Left lung (tissue), 14 donors: ENCODE data around the gene PRRG4. TPM values are rescaled to one million over a fixed set of nuclear protein-coding genes. Genes with fewer than 3 reads are reported as not detected.
"Not testable (repeated sequence)": the region's sequence is repeated elsewhere in the genome, so short reads cannot be mapped to it uniquely, and the experiment has no call there.

Experiments used
- ATAC-seq: fragments of 200-7000 bp; cut with Tn5 transposase; one replicate; pipeline ENCODE4 v1.9.1; 2020; ENCODE audit warnings: moderate library complexity
- DNase-seq, 4 donors: peaks; one replicate each; pipeline ENCODE4 v3.0.0-alpha.2; 2013 to 2020
- H3K27ac ChIP-seq, 2 donors: fragments of 200-600 bp; sonication (generic) in 1 of 2; one replicate each; pipeline versions ENCODE4 v1.5.0 to v1.8.0; 2020 to 2021
- H3K27me3 ChIP-seq, 2 donors: fragments of 200-600 bp; sonication (generic) in 1 of 2; one replicate each; pipeline versions ENCODE4 v1.5.0 to v1.8.0; 2020 to 2021
- H3K36me3 ChIP-seq, 2 donors: fragments of 200-600 bp; sonication (generic) in 1 of 2; one replicate each; pipeline versions ENCODE4 v1.5.0 to v1.8.0; 2020 to 2021
- H3K4me1 ChIP-seq, 2 donors: fragments of 200-600 bp; one replicate each; pipeline ENCODE4 v1.8.0; 2021
- H3K4me3 ChIP-seq, 2 donors: fragments of 200-600 bp; sonication (generic) in 1 of 2; one replicate each; pipeline versions ENCODE4 v1.5.0 to v1.8.0; 2020 to 2021; ENCODE audit warnings: mild to moderate bottlenecking in 1 of 2
- H3K9me3 ChIP-seq, 2 donors: fragments of 200-600 bp; sonication (generic) in 1 of 2; one replicate each; pipeline versions ENCODE4 v1.5.0 to v1.8.0; 2020 to 2021
- intact Hi-C, 2 donors: fragments of 100-400 bp; cut with DNase I; formaldehyde crosslinking; loops; one replicate each; pipeline versions ENCODE4 v1.11.2 to v1.14.2; 2022
- long read RNA-seq, 12 donors: library from polyadenylated mRNA in 2 of 12; unstranded in 2 of 12; transcript quantifications; one replicate each; pipeline ENCODE4 v2.0.0 and lab custom pipeline, GENCODE V29; 2019 to 2026
- polyA plus RNA-seq, 6 donors: library from polyadenylated mRNA; unstranded; fragments of 120-200 nt; gene quantifications; one replicate each; pipeline ENCODE4 v1.2.1, GENCODE V29; 2013; ENCODE audit not compliant: insufficient read length in 6 of 6
- total RNA-seq, 2 donors: library from RNA; stranded (reverse); fragmentation: NEBNext Ultra II Directional; extraction: Animal tissue kit (Norgen Biotek cat#: 25700); gene quantifications; one replicate each; pipeline ENCODE4 v1.2.1, GENCODE V29; 2021
- TF ChIP-seq, protein P1 (sequence below), 2 donors: fragments of 200-600 bp; sonication (generic) in 1 of 2; IDR thresholded peaks; one replicate each; pipeline versions ENCODE4 v1.5.0 to v1.8.0; 2021; ENCODE audit warnings: antibody characterized with exemption in 2 of 2
- donor health status: DM: no; HTN: yes; CAD: no.
- donor health status: DM: no; HTN: no; CAD: no.

Gene PRRG4
- total RNA-seq, result 10 to 100 TPM; 12.6 to 14.2 TPM
- polyA plus RNA-seq, result 1 to 10 TPM; 1.3 to 2.6 (median 2.3) TPM
- long read RNA-seq, donor 1, result 0 reads
- long read RNA-seq, donor 2, result 0 reads
- long read RNA-seq, donor 3, result 0 reads
- long read RNA-seq, donor 4, full-length matches to known transcripts, result 34 of 38 reads
- long read RNA-seq, donor 4, partial matches to known transcripts, result 0 of 38 reads
- long read RNA-seq, donor 4, other reads (novel, unspliced or antisense), result 4 of 38 reads
- long read RNA-seq, donor 5, result 0 reads
- long read RNA-seq, donor 6, result 0 reads
- long read RNA-seq, donor 7, result 0 reads
- long read RNA-seq, donor 8, result 0 reads
- long read RNA-seq, donor 9, result 0 reads
- long read RNA-seq, donor 10, full-length matches to known transcripts, result 26 of 35 reads
- long read RNA-seq, donor 10, partial matches to known transcripts, result 0 of 35 reads
- long read RNA-seq, donor 10, other reads (novel, unspliced or antisense), result 9 of 35 reads
- long read RNA-seq, donor 11, result 0 reads
- long read RNA-seq, donor 12, result 0 reads

DNA sequence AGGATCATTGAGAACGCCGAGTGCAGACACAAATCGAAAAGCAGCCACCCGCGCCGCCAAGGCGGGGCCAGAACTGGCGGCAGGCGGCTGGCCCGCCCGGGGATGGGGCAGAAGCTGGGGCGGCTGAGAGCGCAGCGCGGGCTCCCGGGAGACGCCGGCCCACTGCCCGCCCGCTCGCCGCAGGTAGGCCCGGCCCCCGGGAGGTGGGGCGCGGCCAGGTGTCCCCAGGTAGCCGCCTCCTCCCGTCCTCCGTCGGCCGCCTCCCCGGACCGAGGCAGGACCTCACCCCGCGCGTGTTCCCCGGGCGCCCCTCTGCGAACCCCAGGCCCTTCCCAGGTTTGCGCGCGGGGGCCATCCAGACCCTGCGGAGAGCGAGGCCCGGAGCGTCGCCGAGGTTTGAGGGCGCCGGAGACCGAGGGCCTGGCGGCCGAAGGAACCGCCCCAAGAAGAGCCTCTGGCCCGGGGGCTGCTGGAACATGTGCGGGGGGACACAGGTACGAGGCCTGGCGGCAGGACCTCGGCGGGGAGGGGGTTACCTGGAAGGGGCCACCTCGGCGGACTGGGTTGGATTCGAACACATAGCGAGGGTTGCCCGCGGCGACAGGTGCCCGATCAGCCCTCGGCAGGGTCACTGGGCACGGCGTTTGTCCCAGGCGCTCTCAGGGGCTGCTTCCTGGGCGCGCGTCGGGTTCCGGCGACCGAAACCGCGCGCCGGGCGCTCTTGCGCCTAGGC, at the start of gene PRRG4:
Gene PRRG4, plus strand, starts transcription at position 248 of the 733 bp plus-strand sequence. CDS start 603 bp downstream, outside the sequence.
- DNase-seq, result peak; percentile 30 to 96 (median 74)
- H3K27ac ChIP-seq, result peak within 1 kb of the TSS; percentile 80 to 90
- ATAC-seq, result peak; percentile 99
- peaks cover 0 to 22% of the 10 kb centered on the region in 2 donors for H3K4me1 ChIP-seq
- no peaks in the 10 kb centered on the region for H3K9me3 ChIP-seq
- TF ChIP-seq, protein P1, sequence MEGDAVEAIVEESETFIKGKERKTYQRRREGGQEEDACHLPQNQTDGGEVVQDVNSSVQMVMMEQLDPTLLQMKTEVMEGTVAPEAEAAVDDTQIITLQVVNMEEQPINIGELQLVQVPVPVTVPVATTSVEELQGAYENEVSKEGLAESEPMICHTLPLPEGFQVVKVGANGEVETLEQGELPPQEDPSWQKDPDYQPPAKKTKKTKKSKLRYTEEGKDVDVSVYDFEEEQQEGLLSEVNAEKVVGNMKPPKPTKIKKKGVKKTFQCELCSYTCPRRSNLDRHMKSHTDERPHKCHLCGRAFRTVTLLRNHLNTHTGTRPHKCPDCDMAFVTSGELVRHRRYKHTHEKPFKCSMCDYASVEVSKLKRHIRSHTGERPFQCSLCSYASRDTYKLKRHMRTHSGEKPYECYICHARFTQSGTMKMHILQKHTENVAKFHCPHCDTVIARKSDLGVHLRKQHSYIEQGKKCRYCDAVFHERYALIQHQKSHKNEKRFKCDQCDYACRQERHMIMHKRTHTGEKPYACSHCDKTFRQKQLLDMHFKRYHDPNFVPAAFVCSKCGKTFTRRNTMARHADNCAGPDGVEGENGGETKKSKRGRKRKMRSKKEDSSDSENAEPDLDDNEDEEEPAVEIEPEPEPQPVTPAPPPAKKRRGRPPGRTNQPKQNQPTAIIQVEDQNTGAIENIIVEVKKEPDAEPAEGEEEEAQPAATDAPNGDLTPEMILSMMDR (IDR thresholded peaks at IDR 0.05), result no peak
- intact Hi-C loops, result no loop called here
- H3K27me3 ChIP-seq, result peaks cover 0 to 3% of the 10 kb centered on the region in 2 donors
- H3K36me3 ChIP-seq, result peaks cover 0 to 5% of the 10 kb centered on the region in 2 donors
- H3K4me3 ChIP-seq, result peak within 1 kb of the TSS; percentile 72 to 93

DNA sequence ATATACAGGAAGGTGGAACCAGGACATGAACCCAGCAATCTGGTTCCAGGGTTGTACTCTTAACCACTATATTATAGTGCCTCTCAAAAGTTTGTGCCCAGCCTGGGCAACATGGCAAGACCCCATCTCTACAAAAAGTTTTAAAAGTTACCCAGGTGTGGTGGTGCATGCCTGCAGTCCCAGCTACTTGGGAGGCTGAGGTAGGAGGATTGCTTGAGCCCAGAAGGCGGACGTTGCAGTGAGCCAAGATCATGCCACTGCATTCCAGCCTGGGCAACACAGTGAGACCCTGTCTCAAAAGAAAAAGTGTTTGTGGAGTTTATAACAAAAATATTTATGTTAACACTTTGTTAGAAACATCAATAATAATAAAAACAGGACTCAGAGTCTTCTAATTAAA, 48.9 kb upstream of the PRRG4 start:
- intact Hi-C loops, result loop anchor here in 1 of 2 donors (10.0 kb wide), 1 partner anchor 466 kb away; no protein-coding TSS in a partner anchor
- not testable (repeated sequence) for ATAC-seq

DNA sequence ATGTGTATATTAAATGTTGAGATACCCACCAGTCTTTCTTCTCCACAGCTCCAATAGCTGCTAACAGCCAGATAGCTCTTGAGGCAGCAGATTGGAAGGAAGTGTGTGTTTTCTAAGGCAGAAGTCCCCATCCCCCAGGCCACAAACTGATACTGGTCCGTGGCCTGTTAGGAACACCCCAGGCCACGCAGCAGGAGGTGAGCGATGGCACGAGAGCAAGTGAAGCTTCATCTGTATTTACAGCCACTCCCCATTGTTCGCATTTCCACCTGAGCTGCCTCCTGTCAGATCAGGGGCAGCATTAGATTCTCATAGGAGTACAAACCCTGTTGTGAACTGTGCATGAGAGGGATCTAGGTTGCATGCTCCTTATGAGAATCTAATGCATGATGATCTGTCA, 48.0 kb upstream of the PRRG4 start:
- ATAC-seq (no peak), DNase-seq (no peak)
- Histone ChIP-seq H3K4me3 (no peak overlapping the region), H3K27ac (no peak overlapping the region), H3K27me3 (no peaks in the 10 kb centered on the region), H3K4me1 (no peaks in the 10 kb centered on the region), H3K9me3 (no peaks in the 10 kb centered on the region), H3K36me3 (no peaks in the 10 kb centered on the region)
- TF ChIP-seq, protein P1 (IDR thresholded peaks at IDR 0.05), result no peak
- intact Hi-C loops, result loop anchor here in 1 of 2 donors (10.0 kb wide), 1 partner anchor 467 kb away; no protein-coding TSS in a partner anchor

More for the DNA sequence above, 48.9 kb upstream of the PRRG4 start:
- H3K9me3 ChIP-seq, H3K4me1 ChIP-seq, H3K36me3 ChIP-seq, DNase-seq, H3K4me3 ChIP-seq, H3K27ac ChIP-seq, H3K27me3 ChIP-seq: not testable (repeated sequence)

DNA sequence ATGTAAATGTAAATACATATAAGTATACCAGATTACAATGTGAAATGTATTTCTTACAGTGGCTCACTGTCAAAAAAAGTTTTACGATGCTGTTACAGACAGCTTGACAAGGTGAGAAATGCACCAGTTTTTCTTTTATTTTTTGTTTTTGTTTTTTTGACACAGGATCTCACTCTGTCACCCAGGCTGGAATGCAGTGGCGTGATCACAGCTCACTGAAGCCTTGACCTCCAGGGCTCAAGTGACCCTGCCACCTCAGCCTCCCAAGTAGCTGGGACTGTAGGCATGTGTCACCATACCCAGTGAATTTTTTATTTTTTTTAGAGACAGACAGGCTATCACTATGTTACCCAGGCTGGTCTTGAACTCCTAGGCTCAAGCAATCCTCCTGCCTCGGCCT, 44.5 kb upstream of the PRRG4 start:
- no peak overlapping the region for H3K4me3 ChIP-seq
- no peaks in the 10 kb centered on the region for H3K36me3 ChIP-seq
- H3K27me3 ChIP-seq, result no peaks in the 10 kb centered on the region
- DNase-seq (no peak), ATAC-seq (no peak)
- no peak overlapping the region for H3K27ac ChIP-seq
- TF ChIP-seq, protein P1 (IDR thresholded peaks at IDR 0.05), result no peak
- no peaks in the 10 kb centered on the region for H3K4me1 ChIP-seq
- intact Hi-C loops, result loop anchor here in 1 of 2 donors (10.0 kb wide), 1 partner anchor 470 kb away; no protein-coding TSS in a partner anchor
- no peaks in the 10 kb centered on the region for H3K9me3 ChIP-seq

DNA sequence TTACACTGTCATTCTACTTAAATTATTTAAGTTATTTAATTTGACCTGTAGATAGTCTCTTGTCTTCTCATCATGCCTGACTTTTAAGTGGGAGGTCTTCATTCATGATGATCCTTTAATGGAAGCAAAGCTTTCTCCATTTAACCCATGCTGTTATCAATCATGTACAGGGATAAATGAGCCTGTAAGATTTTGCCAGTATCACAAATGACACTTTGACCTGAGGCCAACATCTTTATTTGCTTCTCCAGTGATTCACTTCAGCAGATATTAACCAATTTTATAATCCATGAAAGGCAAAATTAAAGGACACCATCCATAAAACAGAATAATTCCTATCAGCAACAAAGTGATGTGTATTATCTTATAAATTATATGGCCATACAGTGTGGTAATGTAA, 42.9 kb upstream of the PRRG4 start:
- H3K9me3 ChIP-seq, result no peaks in the 10 kb centered on the region
- no peak for DNase-seq
- TF ChIP-seq, protein P1 (IDR thresholded peaks at IDR 0.05), result no peak
- no peak overlapping the region for H3K4me3 ChIP-seq
- H3K27me3 ChIP-seq, result no peaks in the 10 kb centered on the region
- H3K27ac ChIP-seq, result no peak overlapping the region
- no peak for ATAC-seq
- H3K4me1 ChIP-seq, result no peaks in the 10 kb centered on the region
- no peaks in the 10 kb centered on the region for H3K36me3 ChIP-seq
- intact Hi-C loops, result loop anchor here in 1 of 2 donors (10.0 kb wide), 1 partner anchor 472 kb away; no protein-coding TSS in a partner anchor
